ENCODE measurements around the gene FAM168A. TPM values are rescaled to one million over a fixed set of nuclear protein-coding genes. Genes with fewer than 3 reads are reported as not detected.

Gene FAM168A
- total and polyA plus RNA-seq, 9 of the 15 experiments (the other 6 are each of a cell fraction or from before 2014, with no cell fraction given) = 0.44 to 7.2 (median 2.9) TPM

DNA sequence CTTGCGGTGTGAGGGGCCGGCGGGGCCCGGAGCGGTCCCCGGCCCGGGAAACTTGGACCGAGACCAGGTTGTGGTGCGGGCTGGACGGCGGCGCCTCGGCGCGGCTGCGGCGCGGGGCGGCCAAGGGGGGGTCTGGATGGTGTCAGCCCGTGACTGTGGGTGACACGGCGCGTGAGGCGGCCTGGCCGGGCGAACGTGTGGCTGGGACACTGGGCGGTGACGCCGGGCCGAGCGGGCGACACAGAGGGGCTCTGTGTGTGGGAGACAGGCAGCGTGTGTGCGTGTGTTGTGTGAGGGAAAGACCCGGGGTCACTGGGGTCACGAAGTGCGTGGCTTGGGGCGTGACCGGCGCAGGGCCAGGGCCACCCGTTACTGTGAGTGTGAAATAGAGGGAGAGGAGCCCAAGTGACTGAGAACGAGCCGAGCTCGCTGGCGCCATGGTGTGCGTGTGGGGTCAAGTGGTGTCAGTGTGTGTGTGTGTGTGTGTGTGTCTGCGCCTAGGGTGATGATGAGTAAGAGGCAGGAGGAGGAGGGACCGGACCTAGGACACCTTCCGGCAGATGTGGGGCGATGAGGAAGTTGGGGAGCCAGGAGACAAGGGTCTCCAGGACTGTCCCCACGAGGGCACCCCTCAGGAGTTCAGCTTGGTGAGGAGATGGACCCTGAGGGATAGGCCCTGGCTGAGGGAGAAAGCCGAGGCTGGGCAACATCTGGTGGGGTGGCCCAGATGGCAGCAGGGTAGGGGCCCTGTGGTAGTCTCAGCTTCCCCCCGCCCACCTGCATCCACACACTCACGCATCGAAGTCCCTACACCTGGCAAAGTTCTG is 220.9 kb downstream of the FAM168A start:
- Histone ChIP-seq H3K36me3 (ENCODE audit: control insufficient read depth, insufficient read depth, low read length) (peaks cover 7% of the 10 kb centered on the region; the same call in 1 of the 3 replicates), H3K27me3 (ENCODE audit: control insufficient read depth in 2 of 2, insufficient read depth in 2 of 2, low read length in 2 of 2) (peaks cover 0 to 5% of the 10 kb centered on the region in 2 experiments; a peak in 1 of 5 replicates), H3K9ac (ENCODE audit: insufficient read depth in 1 of 2, low read depth in 2 of 2, low read length in 2 of 2) (peak overlapping the region; percentile 82 to 98), H3K4me1 (replicated peaks in 1 of 2; ENCODE audit: control insufficient read depth in 2 of 2, insufficient read depth in 2 of 2, low read length in 2 of 2) (peaks cover 27 to 68% of the 10 kb centered on the region in 2 experiments), H2AFZ (ENCODE audit: low read depth, low read length) (peak overlapping the region; percentile 84), H4K20me1 (replicated peaks; ENCODE audit: control insufficient read depth, insufficient read depth, low read length) (peaks cover 31% of the 10 kb centered on the region), H3K9me3 (replicated peaks; ENCODE audit: control insufficient read depth, insufficient read depth, low read depth, low read length) (no peaks in the 10 kb centered on the region), H3K27ac (ENCODE audit: extremely low read depth, low read depth, low read length) (peak overlapping the region; percentile 86), H3K79me2 (ENCODE audit: control insufficient read depth, insufficient read depth, low read length) (peaks cover 57% of the 10 kb centered on the region), H3K4me2 (ENCODE audit: insufficient read depth, low read length) (peak overlapping the region; percentile 90), H3K4me3 (peak overlapping the region; percentile 95), H3K9me1 (ENCODE audit: control insufficient read depth, insufficient read depth, low read length) (peaks cover 16% of the 10 kb centered on the region)
- ChIA-PET POLR2A (interaction anchor here (0.7 to 2.2 kb wide), 3 partner anchors 8 to 70 kb away, joined by 3 to 8 read pairs (median 4); no protein-coding TSS in a partner anchor), CTCF (ENCODE audit: low intra/inter-chr PET ratio) (no interaction called here)
- intact Hi-C loops (cut with micrococcal nuclease) (loop anchor here (2.0 to 5.0 kb wide), 2 partner anchors 16 to 70 kb away; partner anchors contain the start of gene ARHGEF17), in situ Hi-C loops (cut with MboI) (no loop called here)
- DNase-seq (ENCODE audit: extremely low read depth in 1 of 4, low spot score in 3 of 4) = peak; percentile 73 to 85 (median 78)
- peak; percentile 66 for ATAC-seq
- BruUV-seq (replicated peaks) = TSS peak; percentile 51
- 11% methylated on average over 19 of the region's 56 CpGs for WGBS (ENCODE audit: insufficient coverage, low coverage, missing lambda C conversion rate)
- peak; percentile 89 for FAIRE-seq
- TF ChIP-seq BRD4 (IDR thresholded peaks at IDR 0.05) (no peak), ZNF12 (CRISPR knock-in tag; IDR thresholded peaks at IDR 0.05) (no peak), STAT5A (IDR thresholded peaks at IDR 0.05; ENCODE audit: borderline replicate concordance, low read length) (no peak), ZNF174 (CRISPR knock-in tag; IDR thresholded peaks at IDR 0.05) (no peak), HNRNPK (IDR thresholded peaks at IDR 0.05; ENCODE audit: low read depth, low read length, poor library complexity, severe bottlenecking) (no peak), ZZZ3 (IDR thresholded peaks at IDR 0.05) (no peak), STAG1 (CRISPR knock-in tag; IDR thresholded peaks at IDR 0.05; ENCODE audit: borderline replicate concordance) (no peak), CCNT2 (IDR thresholded peaks at IDR 0.05; ENCODE audit: borderline replicate concordance, extremely low read depth, insufficient read length, low read depth, low read length) (peak; percentile 24), CBX3 (IDR thresholded peaks at IDR 0.05; ENCODE audit: borderline replicate concordance in 1 of 2, low read length in 2 of 2) (no peak), TCF7L2 (IDR thresholded peaks at IDR 0.05; ENCODE audit: low read depth, low read length) (no peak), SMARCE1 (IDR thresholded peaks at IDR 0.05) (peak; percentile 91)
- TF ChIP-seq, protein P1, sequence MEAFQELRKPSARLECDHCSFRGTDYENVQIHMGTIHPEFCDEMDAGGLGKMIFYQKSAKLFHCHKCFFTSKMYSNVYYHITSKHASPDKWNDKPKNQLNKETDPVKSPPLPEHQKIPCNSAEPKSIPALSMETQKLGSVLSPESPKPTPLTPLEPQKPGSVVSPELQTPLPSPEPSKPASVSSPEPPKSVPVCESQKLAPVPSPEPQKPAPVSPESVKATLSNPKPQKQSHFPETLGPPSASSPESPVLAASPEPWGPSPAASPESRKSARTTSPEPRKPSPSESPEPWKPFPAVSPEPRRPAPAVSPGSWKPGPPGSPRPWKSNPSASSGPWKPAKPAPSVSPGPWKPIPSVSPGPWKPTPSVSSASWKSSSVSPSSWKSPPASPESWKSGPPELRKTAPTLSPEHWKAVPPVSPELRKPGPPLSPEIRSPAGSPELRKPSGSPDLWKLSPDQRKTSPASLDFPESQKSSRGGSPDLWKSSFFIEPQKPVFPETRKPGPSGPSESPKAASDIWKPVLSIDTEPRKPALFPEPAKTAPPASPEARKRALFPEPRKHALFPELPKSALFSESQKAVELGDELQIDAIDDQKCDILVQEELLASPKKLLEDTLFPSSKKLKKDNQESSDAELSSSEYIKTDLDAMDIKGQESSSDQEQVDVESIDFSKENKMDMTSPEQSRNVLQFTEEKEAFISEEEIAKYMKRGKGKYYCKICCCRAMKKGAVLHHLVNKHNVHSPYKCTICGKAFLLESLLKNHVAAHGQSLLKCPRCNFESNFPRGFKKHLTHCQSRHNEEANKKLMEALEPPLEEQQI (IDR thresholded peaks at IDR 0.05) = no peak
- TF ChIP-seq, protein P2, sequence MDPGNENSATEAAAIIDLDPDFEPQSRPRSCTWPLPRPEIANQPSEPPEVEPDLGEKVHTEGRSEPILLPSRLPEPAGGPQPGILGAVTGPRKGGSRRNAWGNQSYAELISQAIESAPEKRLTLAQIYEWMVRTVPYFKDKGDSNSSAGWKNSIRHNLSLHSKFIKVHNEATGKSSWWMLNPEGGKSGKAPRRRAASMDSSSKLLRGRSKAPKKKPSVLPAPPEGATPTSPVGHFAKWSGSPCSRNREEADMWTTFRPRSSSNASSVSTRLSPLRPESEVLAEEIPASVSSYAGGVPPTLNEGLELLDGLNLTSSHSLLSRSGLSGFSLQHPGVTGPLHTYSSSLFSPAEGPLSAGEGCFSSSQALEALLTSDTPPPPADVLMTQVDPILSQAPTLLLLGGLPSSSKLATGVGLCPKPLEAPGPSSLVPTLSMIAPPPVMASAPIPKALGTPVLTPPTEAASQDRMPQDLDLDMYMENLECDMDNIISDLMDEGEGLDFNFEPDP (CRISPR knock-in tag; IDR thresholded peaks at IDR 0.05) = no peak
- TF ChIP-seq, protein P3, sequence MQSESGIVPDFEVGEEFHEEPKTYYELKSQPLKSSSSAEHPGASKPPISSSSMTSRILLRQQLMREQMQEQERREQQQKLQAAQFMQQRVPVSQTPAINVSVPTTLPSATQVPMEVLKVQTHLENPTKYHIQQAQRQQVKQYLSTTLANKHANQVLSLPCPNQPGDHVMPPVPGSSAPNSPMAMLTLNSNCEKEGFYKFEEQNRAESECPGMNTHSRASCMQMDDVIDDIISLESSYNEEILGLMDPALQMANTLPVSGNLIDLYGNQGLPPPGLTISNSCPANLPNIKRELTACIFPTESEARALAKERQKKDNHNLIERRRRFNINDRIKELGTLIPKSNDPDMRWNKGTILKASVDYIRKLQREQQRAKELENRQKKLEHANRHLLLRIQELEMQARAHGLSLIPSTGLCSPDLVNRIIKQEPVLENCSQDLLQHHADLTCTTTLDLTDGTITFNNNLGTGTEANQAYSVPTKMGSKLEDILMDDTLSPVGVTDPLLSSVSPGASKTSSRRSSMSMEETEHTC (IDR thresholded peaks at IDR 0.05) = no peak
- TF ChIP-seq, protein P4, sequence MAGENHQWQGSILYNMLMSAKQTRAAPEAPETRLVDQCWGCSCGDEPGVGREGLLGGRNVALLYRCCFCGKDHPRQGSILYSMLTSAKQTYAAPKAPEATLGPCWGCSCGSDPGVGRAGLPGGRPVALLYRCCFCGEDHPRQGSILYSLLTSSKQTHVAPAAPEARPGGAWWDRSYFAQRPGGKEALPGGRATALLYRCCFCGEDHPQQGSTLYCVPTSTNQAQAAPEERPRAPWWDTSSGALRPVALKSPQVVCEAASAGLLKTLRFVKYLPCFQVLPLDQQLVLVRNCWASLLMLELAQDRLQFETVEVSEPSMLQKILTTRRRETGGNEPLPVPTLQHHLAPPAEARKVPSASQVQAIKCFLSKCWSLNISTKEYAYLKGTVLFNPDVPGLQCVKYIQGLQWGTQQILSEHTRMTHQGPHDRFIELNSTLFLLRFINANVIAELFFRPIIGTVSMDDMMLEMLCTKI (IDR thresholded peaks at IDR 0.05; ENCODE audit: partially characterized antibody) = no peak
